LNCAP (cell line): ENCODE measurements around the gene TRIM28.

Experiments
- TF ChIP-seq, protein P1 (sequence below): fragments of 450-650 bp; IDR thresholded peaks from 2 replicates; pipeline ENCODE4 v1.5.1; 2017; ENCODE audit warnings: mild to moderate bottlenecking

TRIM28 gene

DNA sequence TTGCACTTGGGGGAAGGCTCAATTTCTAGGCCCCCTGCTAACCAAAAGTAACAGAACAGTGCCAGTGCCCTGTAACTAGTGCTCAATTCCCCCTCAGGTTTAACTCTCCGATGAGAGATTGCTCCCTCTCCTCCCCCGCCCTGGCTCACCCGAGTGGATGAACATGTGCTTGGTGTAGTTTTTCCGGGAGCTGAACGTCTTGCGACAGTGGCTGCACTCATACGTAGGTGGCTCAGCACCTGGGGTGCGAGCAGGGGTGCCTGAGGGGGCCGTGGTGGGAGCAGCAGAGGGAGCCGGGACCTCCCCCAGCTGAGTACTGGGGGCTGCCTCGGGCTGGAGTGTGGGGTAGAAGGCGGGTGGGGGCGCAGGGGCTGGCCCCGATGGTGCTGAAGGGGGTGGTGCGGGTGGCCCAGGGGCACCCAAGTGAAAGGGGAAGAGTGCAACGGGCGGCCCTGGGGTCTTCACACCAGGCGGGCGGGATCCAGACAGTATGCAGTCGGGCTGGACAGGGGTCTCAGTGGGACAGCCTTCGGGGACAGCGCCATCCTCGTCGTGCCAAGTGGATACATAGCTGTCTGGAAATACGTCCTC is 27.5 kb upstream of the TRIM28 start:
- TF ChIP-seq, protein P1, sequence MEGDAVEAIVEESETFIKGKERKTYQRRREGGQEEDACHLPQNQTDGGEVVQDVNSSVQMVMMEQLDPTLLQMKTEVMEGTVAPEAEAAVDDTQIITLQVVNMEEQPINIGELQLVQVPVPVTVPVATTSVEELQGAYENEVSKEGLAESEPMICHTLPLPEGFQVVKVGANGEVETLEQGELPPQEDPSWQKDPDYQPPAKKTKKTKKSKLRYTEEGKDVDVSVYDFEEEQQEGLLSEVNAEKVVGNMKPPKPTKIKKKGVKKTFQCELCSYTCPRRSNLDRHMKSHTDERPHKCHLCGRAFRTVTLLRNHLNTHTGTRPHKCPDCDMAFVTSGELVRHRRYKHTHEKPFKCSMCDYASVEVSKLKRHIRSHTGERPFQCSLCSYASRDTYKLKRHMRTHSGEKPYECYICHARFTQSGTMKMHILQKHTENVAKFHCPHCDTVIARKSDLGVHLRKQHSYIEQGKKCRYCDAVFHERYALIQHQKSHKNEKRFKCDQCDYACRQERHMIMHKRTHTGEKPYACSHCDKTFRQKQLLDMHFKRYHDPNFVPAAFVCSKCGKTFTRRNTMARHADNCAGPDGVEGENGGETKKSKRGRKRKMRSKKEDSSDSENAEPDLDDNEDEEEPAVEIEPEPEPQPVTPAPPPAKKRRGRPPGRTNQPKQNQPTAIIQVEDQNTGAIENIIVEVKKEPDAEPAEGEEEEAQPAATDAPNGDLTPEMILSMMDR, result no peak

DNA sequence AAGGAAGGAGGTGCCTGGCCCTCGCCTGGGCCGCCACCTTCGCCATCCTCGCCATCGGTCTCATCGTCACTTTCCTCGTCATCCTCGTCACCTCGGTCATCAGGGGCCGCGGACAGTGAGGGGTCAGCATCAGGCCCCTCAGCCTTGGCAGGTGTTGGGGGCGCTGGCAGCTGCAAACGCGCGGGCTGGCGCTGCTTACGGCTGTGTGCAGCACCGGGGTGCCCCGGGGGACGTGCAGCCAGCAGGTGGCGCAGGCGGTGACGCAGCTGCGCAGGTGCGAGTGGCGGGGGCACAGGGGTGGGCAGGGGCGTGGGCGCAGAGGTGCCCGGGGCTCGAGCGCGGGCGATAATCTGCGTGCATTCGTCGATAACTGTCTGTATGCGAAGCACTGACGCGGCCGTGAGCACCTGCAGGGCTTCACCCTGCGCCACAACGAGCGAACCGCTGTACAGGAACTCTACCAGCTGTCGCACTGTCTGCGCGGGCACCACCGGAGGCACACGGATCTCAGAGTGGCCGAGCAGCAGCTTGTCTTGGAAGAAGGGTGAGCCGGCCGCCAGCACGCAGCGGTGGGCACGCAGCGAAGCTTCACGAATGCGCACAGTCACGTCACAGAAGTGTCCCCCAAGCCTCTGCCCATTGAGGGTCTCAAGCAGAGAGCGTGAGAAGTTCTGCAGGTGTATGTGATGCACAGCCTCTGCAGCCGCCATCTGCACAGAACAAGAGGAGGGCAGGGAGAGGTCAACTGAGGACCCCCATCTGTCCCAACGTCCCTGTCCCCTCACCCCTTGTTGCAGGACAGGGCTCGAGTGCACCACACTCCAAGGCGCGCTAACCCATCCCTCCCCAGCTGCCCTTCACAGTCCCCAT is 26.7 kb upstream of the TRIM28 start:
- TF ChIP-seq, protein P1, result peak; percentile 21; the same call in 1 of the 2 replicates

DNA sequence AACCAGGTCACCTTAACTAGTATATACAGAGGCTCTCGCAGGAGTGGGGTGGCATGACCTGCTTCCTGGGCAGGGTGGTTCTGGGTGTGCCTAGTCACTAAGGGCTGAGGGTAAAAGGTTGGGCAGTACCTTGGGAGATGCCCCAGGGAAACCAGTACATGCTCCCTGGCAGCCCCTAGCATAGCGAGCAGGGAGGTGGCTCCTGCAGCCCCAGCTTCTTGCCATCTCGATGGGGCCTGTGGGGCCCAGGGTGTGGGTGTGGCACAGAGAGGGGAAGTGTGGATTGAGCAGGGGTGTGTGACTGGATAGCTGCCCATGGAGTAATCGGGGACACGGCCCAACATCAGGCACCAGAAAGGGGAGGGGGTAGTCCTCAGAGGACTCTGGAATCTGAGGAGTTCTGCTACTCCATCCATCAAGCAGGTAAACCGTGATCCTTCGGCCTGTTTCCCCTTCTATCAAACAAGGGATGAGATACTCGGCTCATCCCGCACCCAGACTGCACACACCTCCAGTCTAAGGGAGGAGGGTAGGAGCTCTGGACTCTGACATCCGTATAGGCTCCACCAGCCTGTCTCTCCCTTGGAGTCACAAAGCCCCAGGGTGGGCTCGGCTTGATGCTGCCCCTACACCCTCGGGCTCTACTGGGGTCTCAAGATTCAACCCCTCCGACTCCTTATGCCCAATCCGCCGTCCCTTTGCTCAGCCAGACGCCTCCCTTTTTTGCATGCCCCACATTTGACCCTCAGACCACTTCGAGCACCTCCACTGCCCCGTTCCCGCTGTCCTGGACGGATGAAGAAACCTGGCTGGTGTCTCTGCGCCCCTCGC is 25.4 kb upstream of the TRIM28 start:
- TF ChIP-seq, protein P1, result peak; percentile 12

DNA sequence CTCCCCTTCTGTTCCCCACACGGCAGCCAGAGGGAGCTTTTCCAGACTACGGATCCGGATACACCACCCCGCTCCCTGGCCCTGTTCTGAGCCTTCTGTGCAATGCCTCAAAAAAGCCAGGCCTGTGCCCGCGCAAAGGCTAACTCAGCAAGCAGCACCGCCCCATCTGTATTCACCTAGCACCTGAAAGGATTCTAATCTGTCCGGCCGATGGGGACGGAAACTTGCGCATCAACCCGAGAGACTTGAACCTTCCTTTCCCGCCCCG is 24.8 kb upstream of the TRIM28 start:
- TF ChIP-seq, protein P1, result no peak

DNA sequence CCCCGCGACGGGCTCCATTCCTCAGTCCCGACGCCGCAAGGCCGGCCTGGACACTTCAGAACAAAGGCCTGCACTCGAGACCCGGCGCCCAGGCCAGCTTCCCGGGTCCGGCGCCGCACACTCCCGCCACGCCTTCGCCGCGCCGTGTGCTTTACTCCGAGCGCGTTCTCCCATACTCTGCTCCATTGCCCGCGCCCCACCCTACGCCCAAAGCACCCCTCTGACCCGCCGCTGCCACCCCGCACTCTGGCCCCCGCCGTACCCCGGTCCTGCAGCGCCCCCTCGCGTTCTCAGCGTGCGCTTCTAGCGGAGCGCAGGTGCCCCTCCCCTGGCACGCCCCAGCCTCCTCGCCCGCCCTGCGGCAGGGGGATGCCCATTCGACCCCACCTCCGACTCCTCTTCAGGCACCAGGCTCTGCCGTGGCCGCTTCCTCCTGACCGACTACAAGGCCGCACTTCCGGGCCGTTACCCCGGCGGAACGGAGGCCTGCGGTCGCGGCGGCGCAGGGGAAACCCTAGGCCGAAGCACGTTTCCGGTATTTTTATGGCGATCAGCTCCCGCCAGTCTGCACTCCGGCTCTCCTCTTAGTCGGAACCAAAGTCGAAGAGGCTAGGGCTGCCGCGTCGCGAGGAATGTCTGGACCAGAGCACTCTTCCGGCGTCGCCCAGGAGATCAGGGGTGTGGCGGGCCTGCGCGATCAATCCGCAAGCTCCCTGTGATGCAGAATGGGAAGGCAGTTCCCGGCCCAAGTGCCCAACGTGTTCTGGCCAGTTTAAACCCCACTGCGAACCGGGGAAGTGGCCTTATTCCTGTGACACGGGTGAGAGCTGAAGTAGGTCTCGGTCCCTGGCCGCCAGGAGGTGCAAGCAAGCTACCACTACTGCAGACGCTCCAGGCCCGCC is 24.3 kb upstream of the TRIM28 start, which contains the start of gene ZBTB45:
Gene ZBTB45, minus strand, starts transcription at position 456 of the 902 bp plus-strand sequence. CDS start 2,137 bp downstream, outside the sequence.
- TF ChIP-seq, protein P1, result peak; percentile 59

DNA sequence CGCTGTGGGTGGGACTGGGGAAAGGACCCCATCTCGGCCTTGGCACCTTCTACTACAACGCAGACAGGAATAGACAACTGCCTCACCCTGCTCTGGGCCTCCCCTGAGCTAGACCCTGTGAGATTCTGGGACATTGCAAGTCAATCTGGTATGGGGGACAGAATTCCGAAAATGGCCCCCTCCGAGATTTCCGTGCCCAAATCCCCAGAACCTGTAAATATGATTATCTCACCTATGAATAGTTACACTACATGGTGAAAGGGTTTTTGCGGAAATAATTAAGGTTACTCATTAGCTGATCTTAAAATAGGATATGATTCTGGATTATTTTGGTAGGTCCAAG is 23.6 kb upstream of the TRIM28 start:
- TF ChIP-seq, protein P1, result no peak

DNA sequence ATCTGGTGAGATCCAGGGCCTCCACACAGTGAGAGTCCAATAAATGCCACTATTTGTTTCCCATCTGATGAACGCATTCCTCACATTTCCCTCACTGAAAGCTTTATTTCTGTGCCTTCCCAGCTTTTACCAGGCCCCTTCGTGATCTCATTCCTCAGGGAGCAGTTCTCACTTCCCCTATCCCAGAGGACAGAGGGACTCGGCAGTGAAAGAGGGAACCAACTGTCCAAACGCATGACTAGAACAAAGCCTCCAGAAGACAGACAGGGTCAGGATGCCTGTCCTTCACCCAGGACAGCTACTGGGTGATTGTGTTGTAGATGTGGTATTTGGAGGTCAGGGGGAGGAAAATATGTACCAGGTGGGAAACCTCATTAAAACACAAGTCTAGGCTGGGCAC is 22.2 kb upstream of the TRIM28 start:
- TF ChIP-seq, protein P1, result no peak
